ENCODE results near the gene ACYP2.

Gene ACYP2

DNA sequence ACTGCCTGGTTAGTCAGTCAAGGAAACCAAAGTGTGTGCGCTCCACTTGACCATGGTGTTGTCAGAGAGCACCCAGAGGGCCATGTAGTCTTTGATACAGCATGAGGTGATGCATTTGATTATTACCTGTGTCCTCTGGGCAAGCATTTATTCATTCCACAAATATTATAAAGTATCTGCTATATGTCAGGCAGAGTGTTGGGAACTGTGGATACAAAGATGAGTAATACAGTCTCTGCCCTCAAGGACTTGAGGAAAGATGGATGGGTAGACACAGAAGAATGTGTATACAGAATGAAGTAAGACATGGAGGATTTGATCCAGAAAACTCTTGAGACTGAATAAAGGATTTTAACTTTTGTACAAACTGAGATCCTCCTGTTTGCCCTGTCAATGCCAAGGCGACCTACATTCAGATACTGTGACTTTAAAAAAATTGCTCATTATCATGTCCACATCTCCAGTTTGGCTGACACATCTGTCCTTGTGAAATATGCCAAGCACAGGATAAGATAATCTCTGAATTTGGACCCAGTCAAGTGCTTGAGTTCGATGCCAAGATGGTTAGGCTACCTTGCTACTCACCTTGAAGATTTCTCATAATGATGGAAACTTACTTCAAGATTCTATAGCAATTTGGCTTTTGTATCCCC, 50.8 kb downstream of the ACYP2 start:
- Mint-ChIP-seq H3K9me3 (no peaks in the 10 kb centered on the region), H3K36me3 (peaks cover 21% of the 10 kb centered on the region), H3K4me3 (no peak overlapping the region), H3K27ac (no peak overlapping the region), H3K27me3 (no peaks in the 10 kb centered on the region), H3K4me1 (no peaks in the 10 kb centered on the region)

DNA sequence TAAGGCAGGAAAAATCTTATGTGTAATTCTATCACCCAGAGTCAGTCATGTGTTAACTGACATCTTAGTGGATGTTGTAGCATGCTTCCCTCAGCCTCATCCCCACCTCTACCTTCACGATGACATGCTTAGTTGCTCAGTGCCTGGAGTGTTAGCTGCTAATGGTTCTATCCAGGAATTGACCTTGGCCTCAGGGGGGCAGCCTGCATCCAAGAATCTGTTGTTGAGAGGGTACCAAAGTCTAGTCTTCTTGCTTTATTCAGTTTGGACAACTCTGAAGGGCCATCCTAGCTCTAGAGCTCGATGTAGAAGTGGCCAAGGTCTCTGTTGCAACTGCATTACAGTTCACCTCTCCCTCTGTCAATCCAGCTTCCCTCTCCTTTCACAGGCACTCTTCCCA, 61.2 kb downstream of the ACYP2 start:
- Mint-ChIP-seq H3K4me1 (no peaks in the 10 kb centered on the region), H3K36me3 (peaks cover 13% of the 10 kb centered on the region), H3K27ac (no peak overlapping the region), H3K27me3 (no peaks in the 10 kb centered on the region), H3K9me3 (no peaks in the 10 kb centered on the region), H3K4me3 (no peak overlapping the region)

- Mint-ChIP-seq H3K27me3 (no peaks in the 10 kb centered on the region), H3K4me3 (no peak overlapping the region), H3K27ac (no peak overlapping the region), H3K4me1 (no peaks in the 10 kb centered on the region), H3K36me3 (peaks cover 5% of the 10 kb centered on the region), H3K9me3 (no peaks in the 10 kb centered on the region)
Measured at GRCh38 chr2:54183281-54183680, 67.9 kb downstream of the ACYP2 start.

DNA sequence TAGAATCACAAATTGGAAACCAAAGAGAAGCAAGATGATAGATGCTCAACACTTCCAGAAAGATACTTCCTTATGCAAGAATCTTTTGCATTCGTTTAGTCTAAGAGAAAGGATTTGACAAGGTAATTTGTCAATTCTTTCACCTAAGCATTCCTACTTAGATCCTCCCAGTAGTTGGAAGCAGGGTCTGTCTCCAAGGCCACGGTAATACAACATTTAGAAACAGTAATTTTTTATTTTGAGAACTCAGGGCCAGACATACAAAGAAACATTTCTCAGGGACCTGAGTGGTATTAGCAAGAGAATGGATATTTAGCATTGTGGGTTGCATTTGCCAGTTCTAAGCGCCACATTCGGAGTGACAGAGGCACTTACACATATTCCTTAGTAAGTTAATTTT, 68.6 kb downstream of the ACYP2 start:
- Mint-ChIP-seq H3K36me3 (peaks cover 7% of the 10 kb centered on the region), H3K27ac (no peak overlapping the region), H3K4me3 (no peak overlapping the region), H3K9me3 (no peaks in the 10 kb centered on the region), H3K27me3 (no peaks in the 10 kb centered on the region), H3K4me1 (no peaks in the 10 kb centered on the region)

- Mint-ChIP-seq H3K27me3 (no peaks in the 10 kb centered on the region), H3K4me3 (no peak overlapping the region), H3K4me1 (no peaks in the 10 kb centered on the region), H3K36me3 (peaks cover 7% of the 10 kb centered on the region), H3K9me3 (no peaks in the 10 kb centered on the region), H3K27ac (no peak overlapping the region)
Measured at GRCh38 chr2:54185105-54185504, 69.7 kb downstream of the ACYP2 start.

GRCh38 chr2:54187331-54187730, 71.9 kb downstream of the ACYP2 start:
- Mint-ChIP-seq H3K4me1 (no peaks in the 10 kb centered on the region), H3K36me3 (peaks cover 6% of the 10 kb centered on the region), H3K27me3 (no peaks in the 10 kb centered on the region), H3K4me3 (no peak overlapping the region), H3K9me3 (no peaks in the 10 kb centered on the region), H3K27ac (no peak overlapping the region)

DNA sequence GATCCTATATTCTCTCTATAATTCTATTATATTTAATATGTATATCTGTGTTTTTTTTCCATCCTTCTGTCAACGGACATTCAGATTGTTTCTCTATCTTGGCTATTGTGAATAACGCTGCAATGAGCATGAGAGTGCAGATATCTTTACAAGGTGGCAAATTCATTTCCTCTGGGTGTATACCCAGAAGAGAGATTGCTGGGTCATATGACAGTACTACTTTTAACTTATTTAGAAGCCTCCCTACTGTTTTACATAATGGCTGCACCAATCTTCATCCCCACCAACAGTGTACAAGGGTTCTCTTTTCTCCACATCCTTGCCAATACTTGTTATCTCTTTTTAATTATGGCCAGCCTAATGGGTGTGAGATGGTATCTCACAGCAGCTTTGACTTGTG, 74.1 kb downstream of the ACYP2 start:
- no peak overlapping the region for H3K4me3 Mint-ChIP-seq
- H3K4me1 Mint-ChIP-seq: no peaks in the 10 kb centered on the region
- peaks cover 7% of the 10 kb centered on the region for H3K36me3 Mint-ChIP-seq
- no peak overlapping the region for H3K27ac Mint-ChIP-seq
- H3K27me3 Mint-ChIP-seq: no peaks in the 10 kb centered on the region
- no peaks in the 10 kb centered on the region for H3K9me3 Mint-ChIP-seq

GRCh38 chr2:54191361-54192135, 76.1 kb downstream of the ACYP2 start:
- Mint-ChIP-seq H3K27ac (no peak overlapping the region), H3K4me1 (no peaks in the 10 kb centered on the region), H3K36me3 (peaks cover 10% of the 10 kb centered on the region), H3K27me3 (no peaks in the 10 kb centered on the region), H3K9me3 (no peaks in the 10 kb centered on the region), H3K4me3 (no peak overlapping the region)

DNA sequence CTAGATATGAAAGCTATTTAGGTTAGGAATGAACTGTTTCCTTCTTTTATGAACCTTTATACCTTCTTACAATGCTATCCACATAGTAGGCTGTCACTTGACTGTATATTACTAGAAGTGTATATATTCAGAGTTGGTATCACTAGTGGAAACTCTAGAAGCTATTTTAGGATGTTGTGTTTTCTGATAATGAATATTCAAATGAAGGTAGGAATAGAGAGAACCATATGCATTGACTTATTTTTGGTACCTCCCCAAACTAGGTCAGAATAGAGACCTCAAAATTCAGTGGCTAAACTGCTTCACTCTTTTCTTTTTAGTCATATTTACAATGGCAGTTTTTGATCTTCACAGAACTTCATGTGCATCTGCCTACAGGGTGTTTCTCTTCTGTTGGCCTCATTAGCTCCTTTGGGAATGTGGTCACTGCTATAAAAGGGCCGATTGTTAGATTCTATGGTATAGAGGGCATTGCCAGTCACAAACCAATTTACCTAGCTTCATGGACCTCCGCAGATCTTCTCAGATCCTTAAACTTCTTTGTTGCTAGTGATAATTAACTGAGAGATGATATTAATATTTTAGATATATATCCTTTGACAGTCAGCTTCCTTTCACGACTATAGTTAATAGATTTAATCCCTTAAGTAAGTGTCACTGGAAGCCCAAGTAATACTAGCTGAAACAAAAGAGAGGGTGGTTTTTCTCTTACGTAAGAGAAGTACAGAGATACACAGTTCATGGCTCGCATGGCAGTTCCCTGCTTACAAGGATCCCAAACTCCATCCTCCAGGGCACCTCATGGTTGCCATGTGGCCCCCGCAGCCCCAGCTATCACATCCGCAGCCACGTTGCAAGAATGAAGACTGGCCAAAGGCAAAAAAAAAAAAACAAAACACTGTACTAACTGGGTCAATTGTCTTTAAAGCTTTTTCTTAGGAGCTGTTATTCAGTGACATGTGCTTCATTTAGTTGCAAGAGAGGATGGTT, 79.6 kb downstream of the ACYP2 start:
- no peaks in the 10 kb centered on the region for H3K27me3 Mint-ChIP-seq
- H3K4me3 Mint-ChIP-seq: no peak overlapping the region
- H3K36me3 Mint-ChIP-seq: peaks cover 15% of the 10 kb centered on the region
- H3K4me1 Mint-ChIP-seq: no peaks in the 10 kb centered on the region
- H3K9me3 Mint-ChIP-seq: no peaks in the 10 kb centered on the region
- H3K27ac Mint-ChIP-seq: no peak overlapping the region

DNA sequence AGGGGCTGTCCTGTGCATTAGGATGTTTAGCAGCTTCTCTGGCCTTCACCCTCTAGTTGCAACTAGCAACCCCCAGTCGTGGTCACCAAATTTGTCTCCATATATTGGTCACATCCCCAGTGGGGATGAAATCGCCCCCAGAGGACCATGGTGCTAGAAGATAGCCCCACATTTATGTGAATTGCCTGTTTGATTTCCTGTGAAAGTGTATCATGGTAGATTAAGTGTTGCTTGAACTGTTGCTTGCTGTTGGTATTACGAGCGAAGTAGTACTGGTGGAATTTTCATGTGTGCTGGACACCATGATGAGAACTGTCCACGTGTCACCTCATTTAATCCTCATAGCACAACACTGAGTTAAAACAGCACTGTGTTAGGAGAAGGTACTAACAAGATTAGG, 81.2 kb downstream of the ACYP2 start:
- no peaks in the 10 kb centered on the region for H3K4me1 Mint-ChIP-seq
- no peak overlapping the region for H3K27ac Mint-ChIP-seq
- peaks cover 15% of the 10 kb centered on the region for H3K36me3 Mint-ChIP-seq
- no peaks in the 10 kb centered on the region for H3K27me3 Mint-ChIP-seq
- no peaks in the 10 kb centered on the region for H3K9me3 Mint-ChIP-seq
- no peak overlapping the region for H3K4me3 Mint-ChIP-seq

DNA sequence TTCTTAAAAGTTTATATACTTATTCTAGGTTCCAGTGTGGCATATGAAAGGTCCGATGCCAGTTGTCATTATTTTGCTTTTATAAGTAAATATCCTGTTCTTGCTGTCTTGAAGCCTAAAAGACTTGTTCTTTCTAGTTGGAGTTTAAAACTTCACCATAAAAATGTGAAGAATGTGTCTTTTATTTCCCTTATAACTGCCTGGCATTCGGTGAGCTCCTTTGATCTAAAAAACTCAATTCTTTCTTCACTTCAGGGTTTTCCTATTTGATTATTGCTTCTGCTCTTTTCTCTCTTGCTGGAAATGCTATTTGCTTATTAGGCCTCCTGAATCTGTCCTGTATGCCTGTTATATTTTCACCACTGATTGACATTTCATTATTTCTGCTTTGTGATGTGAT, 89.1 kb downstream of the ACYP2 start:
- Mint-ChIP-seq H3K27ac (no peak overlapping the region), H3K27me3 (no peaks in the 10 kb centered on the region), H3K4me3 (no peak overlapping the region), H3K36me3 (peaks cover 5% of the 10 kb centered on the region), H3K4me1 (peaks cover 16% of the 10 kb centered on the region), H3K9me3 (no peaks in the 10 kb centered on the region)

DNA sequence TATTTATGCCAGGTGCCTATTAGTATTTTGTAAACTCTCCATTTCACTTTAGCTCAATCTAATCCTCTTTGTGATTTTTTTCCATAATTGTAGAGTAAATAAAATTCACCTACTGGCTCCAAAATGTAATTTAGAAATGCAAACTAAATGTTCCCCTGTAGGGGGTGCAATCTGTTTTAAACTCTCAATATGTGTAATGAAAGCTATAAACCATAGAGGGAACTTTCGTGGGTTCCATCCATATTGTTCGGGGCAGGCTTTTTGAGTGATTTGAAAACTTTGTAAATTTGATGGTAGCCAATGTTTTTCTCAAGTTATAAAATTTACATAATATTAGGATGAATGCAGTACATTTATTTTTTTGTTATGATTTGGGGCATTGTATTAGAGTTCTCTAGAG, 91.2 kb downstream of the ACYP2 start:
- no peaks in the 10 kb centered on the region for H3K9me3 Mint-ChIP-seq
- H3K27ac Mint-ChIP-seq: no peak overlapping the region

GRCh38 chr2:54207666-54208195, 92.3 kb downstream of the ACYP2 start:
- Mint-ChIP-seq H3K4me3 (no peak overlapping the region), H3K4me1 (peaks cover 16% of the 10 kb centered on the region), H3K36me3 (peaks cover 7% of the 10 kb centered on the region), H3K27ac (no peak overlapping the region), H3K27me3 (no peaks in the 10 kb centered on the region), H3K9me3 (no peaks in the 10 kb centered on the region)

More for the DNA sequence above, 91.2 kb downstream of the ACYP2 start:
- Mint-ChIP-seq H3K36me3 (peaks cover 2% of the 10 kb centered on the region), H3K4me3 (no peak overlapping the region), H3K4me1 (peaks cover 16% of the 10 kb centered on the region), H3K27me3 (no peaks in the 10 kb centered on the region)

DNA sequence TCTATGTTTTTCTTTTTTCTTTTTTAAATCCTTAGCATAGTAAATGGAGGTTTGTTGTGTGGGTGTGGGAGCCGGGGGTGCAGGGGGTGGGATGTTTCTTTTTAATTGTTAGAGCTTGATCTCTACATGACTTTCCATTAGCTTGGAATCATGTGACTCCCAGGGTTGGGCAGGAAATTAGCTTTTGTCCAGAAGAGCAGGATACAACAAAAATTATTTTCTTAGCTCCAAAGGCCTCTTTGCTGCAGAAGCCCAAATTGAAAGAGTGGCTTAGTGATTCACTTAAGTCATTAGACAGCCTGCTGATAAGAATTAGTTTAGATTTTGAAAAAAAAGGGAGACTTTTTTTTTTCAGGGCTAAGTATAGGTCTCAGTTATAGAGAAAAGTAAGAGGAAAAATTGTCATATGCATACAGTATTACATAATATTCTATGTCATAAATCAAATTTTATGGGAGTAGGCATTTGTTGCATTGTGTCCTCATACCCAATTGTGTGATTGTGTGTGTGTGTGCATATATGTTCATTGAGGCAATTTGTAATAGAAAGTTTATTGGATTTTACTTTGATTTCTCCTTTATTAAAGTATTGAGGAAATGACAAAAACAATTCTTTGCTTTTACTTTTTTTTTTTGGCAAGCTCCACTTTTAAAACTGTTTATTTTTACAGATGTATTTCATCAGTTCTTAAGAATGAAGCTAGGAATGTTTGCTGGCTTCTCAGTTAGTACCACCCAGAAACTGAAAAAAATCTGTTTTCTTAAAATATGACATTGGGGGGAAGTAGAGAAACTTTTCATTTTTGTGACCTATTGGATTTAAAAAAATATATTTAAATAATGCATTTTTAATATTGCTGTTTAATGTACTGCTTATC, 93.2 kb downstream of the ACYP2 start:
- H3K9me3 Mint-ChIP-seq: no peaks in the 10 kb centered on the region
- H3K36me3 Mint-ChIP-seq: peaks cover 10% of the 10 kb centered on the region
- no peak overlapping the region for H3K4me3 Mint-ChIP-seq
- no peak overlapping the region for H3K27ac Mint-ChIP-seq
- peaks cover 16% of the 10 kb centered on the region for H3K4me1 Mint-ChIP-seq
- no peaks in the 10 kb centered on the region for H3K27me3 Mint-ChIP-seq

- no peak overlapping the region for H3K27ac Mint-ChIP-seq
- peaks cover 13% of the 10 kb centered on the region for H3K36me3 Mint-ChIP-seq
- peaks cover 16% of the 10 kb centered on the region for H3K4me1 Mint-ChIP-seq
- H3K4me3 Mint-ChIP-seq: no peak overlapping the region
- H3K9me3 Mint-ChIP-seq: peaks cover 5% of the 10 kb centered on the region
- H3K27me3 Mint-ChIP-seq: no peaks in the 10 kb centered on the region
Measured at GRCh38 chr2:54209379-54209778, 94.0 kb downstream of the ACYP2 start.
